Pons (tissue), 1 donor: Measurements from ENCODE around the gene IL17RA.

Experiments
- DNase-seq: peaks from one replicate; pipeline ENCODE4 v3.0.0-alpha.2; 2016; ENCODE audit warnings: low spot score

The IL17RA gene

GRCh38 chr22:17083255-17083654, 1.5 kb upstream of the IL17RA start:
- no peak for DNase-seq

GRCh38 chr22:17083811-17084441, 874 bp upstream of the IL17RA start:
- no peak for DNase-seq

- DNase-seq, result no peak
Measured at GRCh38 chr22:17085277-17086181, 729 bp downstream of the IL17RA start.

- DNase-seq, result no peak
Measured at GRCh38 chr22:17086296-17086695, 1.5 kb downstream of the IL17RA start.

DNA sequence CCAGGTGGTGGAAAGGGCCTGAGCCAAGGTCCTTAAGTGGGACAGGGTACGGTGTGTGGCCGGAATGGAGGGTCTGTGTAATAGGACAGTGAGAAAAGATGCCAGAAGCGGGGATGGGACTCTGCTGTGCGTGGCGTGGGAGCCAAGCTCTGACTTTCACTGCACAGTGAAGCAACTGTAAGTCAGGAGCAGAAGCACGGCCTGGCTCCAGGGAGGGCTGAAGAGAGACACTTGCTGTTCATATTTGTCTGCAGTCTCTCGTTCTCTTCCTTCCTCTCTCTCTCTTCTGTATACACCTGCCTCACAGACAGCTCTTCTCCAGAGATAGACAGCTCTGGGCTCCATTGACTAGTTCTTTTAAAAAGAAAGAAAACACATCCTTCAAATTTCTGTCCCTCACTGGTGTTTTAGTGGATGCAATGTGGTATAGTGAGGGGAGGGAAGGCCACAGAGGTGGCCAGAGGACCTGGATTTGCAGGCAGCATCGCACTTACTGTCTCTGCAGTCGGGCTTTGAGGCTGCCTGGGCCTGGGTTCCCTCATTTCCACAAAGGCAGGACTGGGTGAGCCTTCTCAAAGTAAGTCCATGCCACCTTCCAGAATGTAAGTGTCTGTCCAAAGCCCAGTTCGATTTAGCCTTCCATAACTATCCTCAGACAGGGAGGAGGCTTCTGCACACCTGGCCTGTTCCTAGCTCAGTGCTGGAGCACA, 2.1 kb downstream of the IL17RA start:
- no peak for DNase-seq

GRCh38 chr22:17087498-17088131, 2.8 kb downstream of the IL17RA start:
- DNase-seq, result no peak

DNA sequence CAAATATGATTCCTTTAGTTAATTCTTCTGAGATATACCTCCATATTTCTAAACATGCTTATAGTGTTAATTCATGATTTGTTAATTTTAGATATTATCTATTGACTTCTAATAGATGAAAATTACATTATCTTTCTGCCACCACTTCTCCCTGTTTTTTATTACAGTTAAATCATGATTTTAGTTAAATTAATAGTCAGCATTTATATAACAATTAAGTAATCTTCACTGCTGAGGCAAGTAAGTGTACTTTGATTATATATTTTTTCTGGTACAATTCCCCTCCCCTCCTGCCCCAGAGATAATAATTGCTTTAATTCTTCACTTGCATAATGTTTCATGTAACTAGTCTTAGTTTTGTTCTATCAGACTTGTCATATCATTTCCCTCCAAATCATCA, 5.8 kb downstream of the IL17RA start:
- DNase-seq, result no peak

GRCh38 chr22:17091851-17092250, 7.1 kb downstream of the IL17RA start:
- no peak for DNase-seq

- no peak for DNase-seq
Measured at GRCh38 chr22:17093081-17093480, 8.3 kb downstream of the IL17RA start.

- DNase-seq, result no peak
Measured at GRCh38 chr22:17095538-17095937, 10.7 kb downstream of the IL17RA start.

DNA sequence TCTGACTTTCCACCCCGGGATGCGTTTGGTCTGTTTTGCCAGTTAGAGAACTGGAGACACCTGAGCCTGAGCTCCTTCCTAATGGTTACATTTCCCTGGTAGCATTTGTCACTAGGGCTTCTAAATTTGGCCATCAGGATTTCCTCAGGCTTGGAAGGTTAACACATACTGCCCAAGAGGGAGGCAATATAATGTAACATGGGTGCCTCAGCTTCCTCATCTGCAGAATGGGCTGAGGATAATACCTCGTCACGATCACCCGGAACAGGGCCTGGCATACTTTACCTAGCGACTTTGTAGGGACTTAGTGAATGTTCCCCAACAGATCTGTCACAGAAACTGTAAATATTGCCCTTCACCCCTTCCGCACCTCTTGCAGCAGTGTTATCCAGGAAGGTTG, 11.3 kb downstream of the IL17RA start:
- no peak for DNase-seq

- no peak for DNase-seq
Measured at GRCh38 chr22:17097062-17097461, 12.3 kb downstream of the IL17RA start.

- no peak for DNase-seq
Measured at GRCh38 chr22:17097701-17098100, 12.9 kb downstream of the IL17RA start.

GRCh38 chr22:17098379-17098819, 13.6 kb downstream of the IL17RA start:
- DNase-seq, result peak; percentile 82

- no peak for DNase-seq
Measured at GRCh38 chr22:17100621-17101020, 15.8 kb downstream of the IL17RA start.

GRCh38 chr22:17101475-17102296, 16.9 kb downstream of the IL17RA start:
- no peak for DNase-seq

DNA sequence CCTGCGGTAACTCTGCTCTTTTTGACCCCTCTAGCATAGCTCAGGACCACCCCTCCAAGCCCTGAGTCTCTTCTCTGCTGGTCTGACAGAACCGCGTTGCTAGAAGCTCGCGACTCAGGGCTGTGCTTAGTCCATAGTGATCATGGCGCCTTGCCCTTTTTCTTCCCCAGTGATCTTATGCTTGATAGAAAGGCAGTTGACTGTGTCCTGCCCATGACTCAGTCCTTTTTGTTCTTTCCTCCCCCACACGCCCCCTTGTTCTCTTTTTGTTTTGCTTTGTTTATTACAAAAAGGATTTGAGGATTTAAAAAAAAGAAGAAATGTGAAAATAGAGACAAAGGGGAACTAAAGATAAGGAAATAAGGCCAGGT, 17.5 kb downstream of the IL17RA start:
- no peak for DNase-seq

GRCh38 chr22:17103351-17103750, 18.6 kb downstream of the IL17RA start:
- no peak for DNase-seq

- no peak for DNase-seq
Measured at GRCh38 chr22:17104336-17104935, 19.6 kb downstream of the IL17RA start.

DNA sequence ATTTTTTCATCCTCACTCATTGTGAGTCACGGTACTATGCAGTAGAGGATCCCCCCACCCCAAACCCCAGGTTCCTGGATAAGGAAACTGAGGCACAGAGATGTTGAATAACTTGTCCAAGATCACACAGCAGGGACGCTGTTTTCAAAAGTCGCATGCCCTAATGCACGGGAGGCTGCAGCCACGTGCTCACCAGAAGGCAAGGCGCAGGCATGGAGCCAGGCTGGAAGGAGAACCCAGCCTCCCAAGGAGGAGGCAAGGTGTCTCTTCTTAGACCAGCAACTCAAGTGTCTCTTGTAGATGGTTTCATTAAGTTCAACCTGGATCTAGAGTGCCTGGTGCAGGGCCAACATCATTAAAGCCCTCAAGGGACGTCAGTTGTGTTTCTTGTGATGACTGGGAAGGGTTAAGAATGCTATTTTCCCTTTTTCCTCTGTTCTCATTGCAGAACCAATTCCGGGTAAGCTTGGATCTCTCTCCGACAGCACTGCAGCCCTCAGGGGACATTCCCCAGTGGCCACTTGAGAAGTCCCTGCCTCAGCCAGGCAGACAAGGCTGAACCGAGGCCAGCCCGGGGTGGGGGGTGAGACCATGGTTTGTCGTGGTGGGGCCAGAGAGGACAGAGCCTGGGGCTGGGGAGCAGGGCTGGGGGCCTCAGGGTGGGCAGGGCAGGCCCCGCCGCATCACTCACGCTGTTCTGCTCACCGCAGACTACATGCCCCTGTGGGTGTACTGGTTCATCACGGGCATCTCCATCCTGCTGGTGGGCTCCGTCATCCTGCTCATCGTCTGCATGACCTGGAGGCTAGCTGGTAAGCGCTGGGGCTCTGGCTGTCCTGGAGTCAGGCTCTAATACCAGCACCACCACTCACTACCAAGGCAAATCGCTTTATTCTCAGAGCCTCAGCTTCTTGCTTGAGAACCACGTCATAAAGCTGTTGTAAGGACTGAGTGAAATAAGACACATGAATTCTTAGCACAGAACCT, 20.6 kb downstream of the IL17RA start:
- DNase-seq, result no peak
